Measurements from ENCODE around the gene MAPK8IP2.

The MAPK8IP2 gene

DNA sequence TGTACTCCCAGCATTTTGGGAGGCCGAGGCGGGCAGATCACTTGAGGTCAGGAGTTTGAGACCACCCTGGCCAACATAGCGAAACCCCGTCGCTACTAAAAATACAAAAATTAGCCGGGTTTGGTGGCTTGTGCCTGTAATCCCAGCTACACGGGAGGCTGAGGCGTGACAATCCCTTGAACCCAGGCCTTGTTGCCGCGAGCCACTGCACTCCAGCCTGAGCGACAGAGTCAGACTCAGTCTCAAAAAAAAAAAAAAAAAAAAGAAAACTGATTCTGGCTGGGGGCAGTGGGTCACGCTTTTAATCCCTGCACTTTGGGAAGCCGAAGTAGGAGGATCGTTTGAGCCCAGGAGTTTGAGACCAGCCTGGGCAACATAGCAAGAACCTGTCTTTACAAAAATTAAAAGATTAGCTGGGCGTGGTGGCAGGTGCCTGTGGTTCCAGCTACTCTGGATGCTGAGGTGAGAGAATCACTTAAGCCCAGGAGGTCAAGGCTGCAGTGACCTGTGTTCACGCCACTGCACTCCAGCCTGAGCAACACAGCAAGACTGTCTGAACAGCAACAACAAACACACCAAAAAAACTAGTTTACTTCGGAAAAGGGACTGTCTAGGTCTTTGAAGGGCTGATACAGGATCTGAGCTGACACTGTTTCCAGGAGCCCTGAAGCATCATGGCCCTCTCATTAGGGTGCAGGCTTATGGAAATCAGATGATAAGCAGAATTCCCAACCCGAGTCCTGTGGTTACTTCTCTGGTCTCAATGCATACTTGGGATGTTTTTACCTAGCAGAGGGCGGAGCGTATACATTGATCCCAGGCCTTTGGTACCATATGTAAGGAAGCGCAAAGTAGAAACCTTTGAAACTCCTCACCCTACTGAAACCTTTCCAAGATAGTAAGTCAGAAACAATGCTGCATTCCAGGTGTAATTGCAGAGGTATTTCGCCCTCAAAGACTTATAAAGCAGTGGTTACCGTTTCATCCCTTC, 16.2 kb upstream of the MAPK8IP2 start:
- H3K4me3 ChIP-seq (ENCODE audit: control insufficient read depth, low read depth, low read length) = no peak overlapping the region
- DNase-seq (ENCODE audit: low read depth) = no peak
- TF ChIP-seq, protein P1, sequence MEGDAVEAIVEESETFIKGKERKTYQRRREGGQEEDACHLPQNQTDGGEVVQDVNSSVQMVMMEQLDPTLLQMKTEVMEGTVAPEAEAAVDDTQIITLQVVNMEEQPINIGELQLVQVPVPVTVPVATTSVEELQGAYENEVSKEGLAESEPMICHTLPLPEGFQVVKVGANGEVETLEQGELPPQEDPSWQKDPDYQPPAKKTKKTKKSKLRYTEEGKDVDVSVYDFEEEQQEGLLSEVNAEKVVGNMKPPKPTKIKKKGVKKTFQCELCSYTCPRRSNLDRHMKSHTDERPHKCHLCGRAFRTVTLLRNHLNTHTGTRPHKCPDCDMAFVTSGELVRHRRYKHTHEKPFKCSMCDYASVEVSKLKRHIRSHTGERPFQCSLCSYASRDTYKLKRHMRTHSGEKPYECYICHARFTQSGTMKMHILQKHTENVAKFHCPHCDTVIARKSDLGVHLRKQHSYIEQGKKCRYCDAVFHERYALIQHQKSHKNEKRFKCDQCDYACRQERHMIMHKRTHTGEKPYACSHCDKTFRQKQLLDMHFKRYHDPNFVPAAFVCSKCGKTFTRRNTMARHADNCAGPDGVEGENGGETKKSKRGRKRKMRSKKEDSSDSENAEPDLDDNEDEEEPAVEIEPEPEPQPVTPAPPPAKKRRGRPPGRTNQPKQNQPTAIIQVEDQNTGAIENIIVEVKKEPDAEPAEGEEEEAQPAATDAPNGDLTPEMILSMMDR (conservative IDR thresholded peaks at IDR 0.05; ENCODE audit: control insufficient read depth, insufficient read depth, low read depth, low read length) = no peak

DNA sequence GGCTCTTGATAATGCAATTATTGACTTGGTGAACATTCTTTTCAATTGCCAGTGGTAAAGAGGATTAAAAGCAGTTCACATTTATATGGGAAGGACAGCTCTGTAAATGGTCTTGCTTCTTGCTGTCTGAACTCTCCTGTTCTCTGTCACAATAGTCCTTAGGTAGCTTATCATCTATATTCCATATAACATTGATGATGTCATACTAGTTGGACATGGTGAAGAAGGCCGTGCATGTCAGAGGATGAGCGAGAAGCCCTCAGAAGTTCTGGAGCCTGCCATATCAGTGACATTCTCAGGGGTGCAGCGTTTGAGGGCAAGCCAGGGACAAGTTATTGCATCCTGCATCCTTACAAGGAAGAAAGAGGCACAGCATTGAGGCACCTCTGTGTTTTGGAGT, 15.4 kb upstream of the MAPK8IP2 start:
- TF ChIP-seq, protein P1 (conservative IDR thresholded peaks at IDR 0.05; ENCODE audit: control insufficient read depth, insufficient read depth, low read depth, low read length) = no peak
- no peak overlapping the region for H3K4me3 ChIP-seq (ENCODE audit: control insufficient read depth, low read depth, low read length)
- no peak for DNase-seq (ENCODE audit: low read depth)

DNA sequence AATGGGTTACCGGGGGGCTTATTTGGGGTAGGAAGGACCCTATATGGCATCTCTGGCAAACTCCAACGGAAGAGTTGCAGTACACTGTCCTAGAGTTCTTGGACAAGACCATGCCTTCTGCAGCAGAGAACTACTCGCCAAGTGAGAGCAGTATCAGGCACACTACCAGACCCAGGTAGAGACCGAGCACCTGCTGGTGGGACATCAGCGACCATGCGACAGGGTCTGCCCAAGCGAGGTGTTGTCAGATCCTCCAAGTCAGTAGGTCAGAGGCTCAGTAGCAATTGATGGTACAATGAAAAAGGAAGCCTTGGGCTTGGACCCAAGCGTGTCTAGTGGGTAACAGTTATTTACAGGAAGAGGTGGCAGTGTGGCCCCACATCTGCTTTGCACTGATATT, 14.8 kb upstream of the MAPK8IP2 start:
- TF ChIP-seq, protein P1 (conservative IDR thresholded peaks at IDR 0.05; ENCODE audit: control insufficient read depth, insufficient read depth, low read depth, low read length) = no peak
- DNase-seq (ENCODE audit: low read depth) = no peak
- H3K4me3 ChIP-seq (ENCODE audit: control insufficient read depth, low read depth, low read length) = no peak overlapping the region

DNA sequence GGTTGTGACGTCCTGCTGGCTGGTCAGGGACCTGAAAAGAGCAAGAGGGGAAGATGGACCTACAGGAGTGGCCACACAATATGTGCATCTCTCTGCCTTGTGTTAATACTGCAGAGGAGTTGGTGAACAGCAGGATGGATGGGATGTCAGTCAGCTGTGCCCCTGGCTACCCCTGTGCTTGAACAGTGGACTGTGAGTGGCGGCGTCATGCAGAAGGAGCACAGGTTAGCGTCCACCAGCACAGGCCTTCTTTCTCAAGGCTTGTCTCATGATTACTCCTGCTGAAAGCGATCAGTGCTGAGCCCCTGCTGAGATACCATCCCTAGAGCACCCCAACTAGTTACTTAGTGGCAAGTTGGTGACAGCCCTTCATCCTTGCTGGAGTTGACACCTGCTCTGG, 14.2 kb upstream of the MAPK8IP2 start:
- no peak overlapping the region for H3K4me3 ChIP-seq (ENCODE audit: control insufficient read depth, low read depth, low read length)
- TF ChIP-seq, protein P1 (conservative IDR thresholded peaks at IDR 0.05; ENCODE audit: control insufficient read depth, insufficient read depth, low read depth, low read length) = no peak
- no peak for DNase-seq (ENCODE audit: low read depth)

DNA sequence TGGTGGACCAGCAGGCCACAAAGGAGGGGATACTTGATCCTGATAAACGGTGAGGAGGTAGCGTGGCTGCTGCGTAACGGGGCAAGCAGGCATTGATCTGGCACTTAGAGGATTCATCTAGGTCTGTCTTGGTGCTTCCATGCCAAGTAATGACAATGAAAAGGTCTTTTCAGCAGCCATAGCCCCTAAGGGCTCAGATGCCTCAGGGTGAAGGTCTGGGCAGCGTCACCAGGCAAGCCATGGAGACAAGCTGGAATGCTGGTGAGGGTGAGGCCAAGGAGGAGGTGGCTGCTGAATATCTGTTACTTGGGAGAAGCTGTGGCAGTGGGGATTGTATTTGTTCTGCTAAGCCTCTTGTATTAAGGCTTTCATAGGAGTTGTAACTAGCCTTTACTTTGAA, 13.2 kb upstream of the MAPK8IP2 start:
- no peak for DNase-seq (ENCODE audit: low read depth)
- H3K4me3 ChIP-seq (ENCODE audit: control insufficient read depth, low read depth, low read length) = no peak overlapping the region
- TF ChIP-seq, protein P1 (conservative IDR thresholded peaks at IDR 0.05; ENCODE audit: control insufficient read depth, insufficient read depth, low read depth, low read length) = no peak

DNA sequence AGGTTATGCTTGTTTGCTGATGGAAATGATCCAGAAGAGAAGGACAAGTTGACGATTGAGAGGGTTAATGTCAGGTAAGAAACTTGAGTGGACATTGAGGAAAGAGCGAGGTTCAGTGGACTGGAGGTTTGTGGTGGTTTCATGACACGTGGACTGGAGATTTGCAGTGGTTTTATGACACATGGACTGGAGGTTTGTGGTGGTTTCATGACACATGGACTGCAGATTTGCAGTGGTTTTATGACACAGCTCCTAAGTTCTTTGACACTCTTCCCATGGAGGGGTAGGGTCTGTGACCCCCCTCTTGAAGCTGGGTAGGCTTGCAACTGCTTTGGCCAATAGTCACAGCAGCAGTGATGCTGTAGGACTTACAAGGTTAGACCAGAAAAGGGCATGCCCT, 5.4 kb upstream of the MAPK8IP2 start:
- TF ChIP-seq, protein P1 (conservative IDR thresholded peaks at IDR 0.05; ENCODE audit: control insufficient read depth, insufficient read depth, low read depth, low read length) = no peak
- no peak overlapping the region for H3K4me3 ChIP-seq (ENCODE audit: control insufficient read depth, low read depth, low read length)
- no peak for DNase-seq (ENCODE audit: low read depth)

Measured in fibroblast of mammary gland (primary cell).